Thymus (tissue), 11 donors: ENCODE data around the gene EAF2. TPM values are rescaled to one million over a fixed set of nuclear protein-coding genes. Genes with fewer than 3 reads are reported as not detected.

Source experiments
- DNase-seq, 9 donors: peaks; one replicate each; pipeline ENCODE4 v3.0.0-alpha.2; 2013; ENCODE audit warnings: low spot score in 9 of 9, low read depth in 6 of 9, missing footprints in 1 of 9
- H3K27ac ChIP-seq, 2 donors: one replicate each; pipeline ENCODE4 v1.5.1; 2013; ENCODE audit warnings: control low read depth in 1 of 2, low read depth in 1 of 2, low read length in 1 of 2, mild to moderate bottlenecking in 1 of 2, moderate library complexity in 1 of 2
- H3K27me3 ChIP-seq, 2 donors: one replicate each; pipeline ENCODE4 v1.5.1; 2013; ENCODE audit warnings: low read length in 1 of 2; ENCODE audit not compliant: control insufficient read depth in 2 of 2, insufficient read depth in 1 of 2
- H3K36me3 ChIP-seq, 2 donors: one replicate each; pipeline ENCODE4 v1.5.1; 2013; ENCODE audit warnings: low read length in 1 of 2, mild to moderate bottlenecking in 1 of 2, moderate library complexity in 1 of 2; ENCODE audit not compliant: control insufficient read depth in 2 of 2, insufficient read depth in 2 of 2
- H3K4me1 ChIP-seq, 2 donors: one replicate each; pipeline ENCODE4 v1.5.1; 2013; ENCODE audit warnings: low read length in 2 of 2; ENCODE audit not compliant: control insufficient read depth in 2 of 2, insufficient read depth in 2 of 2
- H3K4me3 ChIP-seq, 2 donors: one replicate each; pipeline ENCODE4 v1.5.1; 2013; ENCODE audit warnings: low read length in 2 of 2, control low read depth in 1 of 2, mild to moderate bottlenecking in 1 of 2
- H3K9me3 ChIP-seq, 2 donors: one replicate each; pipeline ENCODE4 v1.5.1; 2013; ENCODE audit warnings: low read length in 1 of 2, mild to moderate bottlenecking in 1 of 2; ENCODE audit not compliant: control insufficient read depth in 2 of 2, insufficient read depth in 1 of 2
- WGBS: extraction: QIAGEN DNeasy Blood & Tissue Kit; methylation state at CpG from one replicate; pipeline ENCODE4 v1.1.7; 2013; 5-methylcytosine and 5-hydroxymethylcytosine counted together
- polyA plus RNA-seq: library from polyadenylated mRNA; stranded (reverse); fragments of 200-250 nt; gene quantifications from one replicate; pipeline ENCODE4 v1.2.3, GENCODE V29; 2013
- total RNA-seq: library from RNA; stranded (reverse); fragments of 120-200 nt; gene quantifications from one replicate; pipeline ENCODE4 v1.2.4, GENCODE V29; 2013
- donor health status: healthy.

EAF2 gene
- total and polyA plus RNA-seq, 2 donors, result 13.6 to 18.0 TPM

- DNase-seq, result peak in 1 of 9 donors; percentile 11
- H3K36me3 ChIP-seq, result peaks cover 14 to 38% of the 10 kb centered on the region in 2 donors
Observed at GRCh38 chr3:121817753-121818152, 17.3 kb upstream of the EAF2 start.

GRCh38 chr3:121818578-121818977 is 16.4 kb upstream of the EAF2 start:
- H3K27ac ChIP-seq, result no peak overlapping the region
- no peak overlapping the region for H3K4me3 ChIP-seq
- H3K4me1 ChIP-seq, result no peaks in the 10 kb centered on the region
- H3K9me3 ChIP-seq, result no peaks in the 10 kb centered on the region
- no peaks in the 10 kb centered on the region for H3K27me3 ChIP-seq
- DNase-seq, result no peak
- peaks cover 14 to 43% of the 10 kb centered on the region in 2 donors for H3K36me3 ChIP-seq
- WGBS, result 95% methylated on average over 2 of the region's 2 CpGs

More at GRCh38 chr3:121817753-121818152, 17.3 kb upstream of the EAF2 start:
- Histone ChIP-seq H3K4me3 (no peak overlapping the region), H3K4me1 (no peaks in the 10 kb centered on the region), H3K27me3 (no peaks in the 10 kb centered on the region), H3K27ac (no peak overlapping the region), H3K9me3 (no peaks in the 10 kb centered on the region)

- WGBS, result 93% methylated on average over 3 of the region's 3 CpGs
- Histone ChIP-seq H3K27me3 (no peaks in the 10 kb centered on the region), H3K9me3 (peaks cover 0 to 1% of the 10 kb centered on the region in 2 donors), H3K36me3 (peaks cover 18 to 48% of the 10 kb centered on the region in 2 donors), H3K4me1 (no peaks in the 10 kb centered on the region), H3K4me3 (no peak overlapping the region), H3K27ac (no peak overlapping the region)
- no peak for DNase-seq
Observed at GRCh38 chr3:121819236-121819635, 15.8 kb upstream of the EAF2 start.

GRCh38 chr3:121821421-121822199 is 13.4 kb upstream of the EAF2 start:
- Histone ChIP-seq H3K9me3 (peaks cover 0 to 1% of the 10 kb centered on the region in 2 donors), H3K27ac (no peak overlapping the region), H3K27me3 (no peaks in the 10 kb centered on the region), H3K36me3 (peaks cover 18 to 69% of the 10 kb centered on the region in 2 donors), H3K4me3 (no peak overlapping the region), H3K4me1 (no peaks in the 10 kb centered on the region)
- 98% methylated on average over 2 of the region's 2 CpGs for WGBS
- no peak for DNase-seq

- no peak for DNase-seq
- WGBS, result 98% methylated on average over 1 of the region's 1 CpG
- H3K36me3 ChIP-seq, result peaks cover 16 to 70% of the 10 kb centered on the region in 2 donors
Observed at GRCh38 chr3:121822973-121823372, 12.0 kb upstream of the EAF2 start.

GRCh38 chr3:121834157-121834670 is 795 bp upstream of the EAF2 start:
- Histone ChIP-seq H3K27ac (peak overlapping the region; percentile 87), H3K4me1 (peaks cover 4 to 7% of the 10 kb centered on the region in 2 donors), H3K9me3 (no peaks in the 10 kb centered on the region), H3K4me3 (peak overlapping the region; percentile 59 to 86), H3K27me3 (no peaks in the 10 kb centered on the region), H3K36me3 (peaks cover 7 to 13% of the 10 kb centered on the region in 2 donors)
- WGBS, result 16% methylated on average over 15 of the region's 15 CpGs
- DNase-seq, result peak in 2 of 9 donors; percentile 24

More at GRCh38 chr3:121822973-121823372, 12.0 kb upstream of the EAF2 start:
- no peaks in the 10 kb centered on the region for H3K27me3 ChIP-seq
- H3K4me3 ChIP-seq, result no peak overlapping the region
- H3K9me3 ChIP-seq, result peaks cover 0 to 1% of the 10 kb centered on the region in 2 donors
- H3K4me1 ChIP-seq, result no peaks in the 10 kb centered on the region
- H3K27ac ChIP-seq, result no peak overlapping the region

GRCh38 chr3:121835465-121835801 is 424 bp downstream of the EAF2 start:
- under 1% methylated on average over 11 of the region's 11 CpGs for WGBS
- Histone ChIP-seq H3K27me3 (no peaks in the 10 kb centered on the region), H3K4me1 (peaks cover 4 to 7% of the 10 kb centered on the region in 2 donors), H3K4me3 (peak overlapping the region; percentile 59 to 86), H3K27ac (peak overlapping the region; percentile 86 to 93), H3K36me3 (peaks cover 4 to 10% of the 10 kb centered on the region in 2 donors), H3K9me3 (no peaks in the 10 kb centered on the region)
- peak in 1 of 9 donors; percentile 25 for DNase-seq

GRCh38 chr3:121836064-121836463 is 1.1 kb downstream of the EAF2 start:
- Histone ChIP-seq H3K36me3 (peaks cover 0 to 10% of the 10 kb centered on the region in 2 donors), H3K4me1 (peaks cover 4 to 7% of the 10 kb centered on the region in 2 donors), H3K27ac (no peak overlapping the region), H3K27me3 (no peaks in the 10 kb centered on the region), H3K9me3 (no peaks in the 10 kb centered on the region), H3K4me3 (peak overlapping the region; percentile 31 to 86)
- 6% methylated on average over 4 of the region's 4 CpGs for WGBS
- peak in 3 of 9 donors; percentile 2 to 29 (median 14) for DNase-seq

- no peak overlapping the region for H3K27ac ChIP-seq
- 13% methylated on average over 3 of the region's 3 CpGs for WGBS
Observed at GRCh38 chr3:121836481-121836880, 1.5 kb downstream of the EAF2 start.

More at GRCh38 chr3:121836481-121836880, 1.5 kb downstream of the EAF2 start:
- Histone ChIP-seq H3K27me3 (no peaks in the 10 kb centered on the region), H3K9me3 (no peaks in the 10 kb centered on the region), H3K4me1 (peaks cover 4 to 7% of the 10 kb centered on the region in 2 donors), H3K36me3 (peaks cover 0 to 7% of the 10 kb centered on the region in 2 donors), H3K4me3 (peak overlapping the region; percentile 31 to 86)
- DNase-seq, result peak in 3 of 9 donors; percentile 2 to 31 (median 13)
